Fibroblast of lung (primary cell): ENCODE measurements around the gene CSH2. TPM values are rescaled to one million over a fixed set of nuclear protein-coding genes. Genes with fewer than 3 reads are reported as not detected.
"Not testable (repeated sequence)": the region's sequence is repeated elsewhere in the genome, so short reads cannot be mapped to it uniquely, and the experiment has no call there.

Source experiments
- DNase-seq, 2 donors: peaks; one replicate each; pipeline versions ENCODE4 v3.0.0 to v3.0.0-alpha.2; 2010; ENCODE audit warnings: low read depth in 2 of 2
- H2AFZ ChIP-seq: 2 replicates; pipeline ENCODE4 v1.5.1; 2012; ENCODE audit warnings: low read length, control low read depth, inconsistent platforms
- H3K27ac ChIP-seq: 2 replicates; pipeline ENCODE4 v1.5.1; 2011; ENCODE audit warnings: low read length, control low read depth; ENCODE audit not compliant: insufficient read depth
- H3K27me3 ChIP-seq: 2 replicates; pipeline ENCODE4 v1.5.1; 2011; ENCODE audit warnings: mild to moderate bottlenecking, low read length; ENCODE audit not compliant: control insufficient read depth, insufficient read depth
- H3K36me3 ChIP-seq: 2 replicates; pipeline ENCODE4 v1.5.1; 2011; ENCODE audit warnings: low read length; ENCODE audit not compliant: control insufficient read depth, insufficient read depth
- H3K4me1 ChIP-seq: 2 replicates; pipeline ENCODE4 v1.5.1; 2011; ENCODE audit warnings: low read length; ENCODE audit not compliant: control insufficient read depth, insufficient read depth; ENCODE audit errors: extremely low read depth
- H3K4me2 ChIP-seq: 2 replicates; pipeline ENCODE4 v1.5.1; 2011; ENCODE audit warnings: low read length, control low read depth; ENCODE audit not compliant: insufficient read depth; ENCODE audit errors: extremely low read depth
- H3K4me3 ChIP-seq, 4 experiments: fragments of 200-600 bp in 1 of 4; sonication (generic) in 1 of 4; replicated peaks in 1 of 4; 2 replicates each; pipeline ENCODE4 v1.5.1; 2011 to 2016; ENCODE audit warnings: low read length in 4 of 4, low read depth in 3 of 4, mild to moderate bottlenecking in 3 of 4, control low read depth in 2 of 4, inconsistent platforms in 1 of 4, mixed read lengths in 1 of 4; ENCODE audit not compliant: insufficient read depth in 1 of 4; ENCODE audit errors: control extremely low read depth in 1 of 4
- H3K79me2 ChIP-seq: 2 replicates; pipeline ENCODE4 v1.5.1; 2012; ENCODE audit warnings: mild to moderate bottlenecking, low read length, inconsistent platforms; ENCODE audit not compliant: control insufficient read depth, insufficient read depth
- H3K9ac ChIP-seq: 2 replicates; pipeline ENCODE4 v1.5.1; 2011; ENCODE audit warnings: mild to moderate bottlenecking, low read length, control low read depth; ENCODE audit not compliant: insufficient read depth
- H3K9me3 ChIP-seq: 2 replicates; pipeline ENCODE4 v1.5.1; 2012; ENCODE audit warnings: low read depth, low read length; ENCODE audit not compliant: control insufficient read depth, insufficient read depth
- H4K20me1 ChIP-seq: 2 replicates; pipeline ENCODE4 v1.5.1; 2011; ENCODE audit warnings: low read length; ENCODE audit not compliant: control insufficient read depth, insufficient read depth; ENCODE audit errors: extremely low read depth
- CTCF ChIP-seq, 2 donors: IDR thresholded peaks in 1 of 2; conservative IDR thresholded peaks in 1 of 2; 1 replicate in 1 of 2; 2 replicates in 1 of 2; pipeline ENCODE4 v1.5.1; 2011 to 2012; ENCODE audit warnings: low read length in 2 of 2, control low read depth in 1 of 2, inconsistent platforms in 1 of 2, low read depth in 1 of 2, mild to moderate bottlenecking in 1 of 2
- EZH2 ChIP-seq: IDR thresholded peaks from 2 replicates; pipeline ENCODE4 v1.5.1; 2012; ENCODE audit warnings: low read length, control low read depth, mild to moderate bottlenecking; ENCODE audit errors: missing control alignments
- polyA plus RNA-seq, 2 donors: library from polyadenylated mRNA; depleted of rRNA in 1 of 2; stranded (reverse) in 1 of 2; unstranded in 1 of 2; fragments of >200 nt; gene quantifications; 2 replicates each; pipeline ENCODE4 v1.2.1, GENCODE V29; 2011 to 2012; ENCODE audit warnings: missing spikeins in 1 of 2
- total RNA-seq: library from RNA; depleted of rRNA; stranded (reverse); fragments of >200 nt; gene quantifications from 2 replicates; pipeline ENCODE4 v1.2.1, GENCODE V29; 2014

The CSH2 gene
- total and polyA plus RNA-seq, 2 donors (not counting 1 experiment from before 2014, with no cell fraction given), result not detected

GRCh38 chr17:63918305-63918704, 44.8 kb upstream of the CSH2 start:
- no peaks in the 10 kb centered on the region for H3K9me3 ChIP-seq
- no peak for DNase-seq
- H3K4me1 ChIP-seq, result no peaks in the 10 kb centered on the region
- TF ChIP-seq EZH2 (no peak), CTCF (conservative IDR thresholded peaks at IDR 0.05 in 1 of 2, IDR thresholded peaks at IDR 0.05 in 1 of 2; ENCODE audit: low read depth in 1 of 2, low read length in 2 of 2) (no peak)
- no peaks in the 10 kb centered on the region for H3K36me3 ChIP-seq
- no peak overlapping the region for H3K27ac ChIP-seq
- H4K20me1 ChIP-seq, result no peaks in the 10 kb centered on the region
- peaks cover 6% of the 10 kb centered on the region for H3K27me3 ChIP-seq
- no peak overlapping the region for H3K4me2 ChIP-seq
- H3K79me2 ChIP-seq, result no peaks in the 10 kb centered on the region
- H2AFZ ChIP-seq, result no peak overlapping the region
- H3K4me3 ChIP-seq, result no peak overlapping the region
- H3K9ac ChIP-seq, result no peak overlapping the region

GRCh38 chr17:63917646-63918045, 44.2 kb upstream of the CSH2 start:
- H3K36me3 ChIP-seq, result no peaks in the 10 kb centered on the region
- H3K4me2 ChIP-seq, result no peak overlapping the region
- H3K9ac ChIP-seq, result no peak overlapping the region
- no peaks in the 10 kb centered on the region for H3K79me2 ChIP-seq
- H2AFZ ChIP-seq, result no peak overlapping the region
- H3K27me3 ChIP-seq, result peaks cover 6% of the 10 kb centered on the region
- H3K4me1 ChIP-seq, result no peaks in the 10 kb centered on the region
- no peak for DNase-seq
- TF ChIP-seq CTCF (conservative IDR thresholded peaks at IDR 0.05 in 1 of 2, IDR thresholded peaks at IDR 0.05 in 1 of 2; ENCODE audit: low read depth in 1 of 2, low read length in 2 of 2) (no peak), EZH2 (no peak)
- no peaks in the 10 kb centered on the region for H3K9me3 ChIP-seq
- no peak overlapping the region for H3K4me3 ChIP-seq
- H4K20me1 ChIP-seq, result no peaks in the 10 kb centered on the region
- H3K27ac ChIP-seq, result no peak overlapping the region

GRCh38 chr17:63917206-63917605, 43.7 kb upstream of the CSH2 start:
- H3K36me3 ChIP-seq, H3K4me3 ChIP-seq, H3K4me1 ChIP-seq, H3K27ac ChIP-seq, H3K79me2 ChIP-seq, DNase-seq, H3K9me3 ChIP-seq, H3K27me3 ChIP-seq, H2AFZ ChIP-seq, H3K9ac ChIP-seq, H4K20me1 ChIP-seq, H3K4me2 ChIP-seq: not testable (repeated sequence)
